H1 (cell line): ENCODE data around the gene PCNP. TPM values are rescaled to one million over a fixed set of nuclear protein-coding genes. Genes with fewer than 3 reads are reported as not detected.

Source experiments
- ATF2 ChIP-seq: IDR thresholded peaks from 2 replicates; pipeline ENCODE4 v1.6.1; 2012; ENCODE audit warnings: low read length, inconsistent platforms
- CEBPB ChIP-seq: IDR thresholded peaks from 2 replicates; pipeline ENCODE4 v1.6.1; 2012; ENCODE audit warnings: low read depth, low read length
- CHD2 ChIP-seq: IDR thresholded peaks from 2 replicates; pipeline ENCODE4 v1.6.1; 2012; ENCODE audit warnings: low read length, improper control_type of control experiment
- CHD7 ChIP-seq: fragments of 300-600 bp; sonication (generic); IDR thresholded peaks from 2 replicates; pipeline ENCODE4 v1.7.1; 2012; ENCODE audit warnings: low read length, moderate library complexity, mild to moderate bottlenecking, inconsistent platforms; ENCODE audit not compliant: insufficient replicate concordance
- EP300 ChIP-seq, 2 experiments: IDR thresholded peaks; 1 replicate in 1 of 2; 2 replicates in 1 of 2; pipeline ENCODE4 v1.6.1; 2011 to 2012; ENCODE audit warnings: low read depth in 2 of 2, low read length in 2 of 2, mild to moderate bottlenecking in 2 of 2, borderline replicate concordance in 1 of 2, inconsistent platforms in 1 of 2, moderate library complexity in 1 of 2
- POLR2A ChIP-seq, 2 experiments: IDR thresholded peaks; 1 replicate in 1 of 2; 2 replicates in 1 of 2; pipeline ENCODE4 v1.6.1; 2011; ENCODE audit warnings: low read depth in 2 of 2, low read length in 2 of 2, mild to moderate bottlenecking in 2 of 2; ENCODE audit errors: control extremely low read depth in 1 of 2
- POLR2AphosphoS5 ChIP-seq: IDR thresholded peaks from 2 replicates; pipeline ENCODE4 v1.6.1; 2011; ENCODE audit warnings: low read depth, low read length
- polyA plus RNA-seq, 7 experiments: library from polyadenylated mRNA; depleted of rRNA in 3 of 7; stranded (reverse) in 5 of 7; unstranded in 2 of 7; fragments of >200 nt in 5 of 7; fragments of 200-250 nt in 2 of 7; gene quantifications; 1 replicate in 5 of 7; 2 replicates in 1 of 7; 4 replicates in 1 of 7; pipeline versions ENCODE4 v1.2.1 to v1.2.3, GENCODE V29; 2011 to 2013; ENCODE audit warnings: missing spikeins in 2 of 7, mixed read lengths in 2 of 7
- total RNA-seq: library from RNA; stranded (reverse); fragmentation: NEBNext Ultra II Directional; extraction: Animal tissue kit (Norgen Biotek cat#: 25700); gene quantifications from 2 replicates; pipeline ENCODE4 v1.2.1, GENCODE V29; 2021
- TF ChIP-seq, protein P1 (sequence below), 3 experiments: IDR thresholded peaks; 1 replicate in 2 of 3; 2 replicates in 1 of 3; pipeline versions ENCODE4 v1.5.1 to v1.6.1; 2011; ENCODE audit warnings: low read length in 3 of 3, mild to moderate bottlenecking in 3 of 3, inconsistent platforms in 2 of 3, low read depth in 1 of 3, moderate library complexity in 1 of 3; ENCODE audit not compliant: insufficient read depth in 1 of 3; ENCODE audit errors: control extremely low read depth in 1 of 3

PCNP gene
- total and polyA plus RNA-seq, 2 of the 8 experiments (the other 6 are each of a cell fraction or from before 2014, with no cell fraction given), result 29.1 to 192 TPM

GRCh38 chr3:101615525-101615924 lies 41.5 kb downstream of the PCNP start (continued):
- no peak for TF ChIP-seq CHD7
- TF ChIP-seq, protein P1, sequence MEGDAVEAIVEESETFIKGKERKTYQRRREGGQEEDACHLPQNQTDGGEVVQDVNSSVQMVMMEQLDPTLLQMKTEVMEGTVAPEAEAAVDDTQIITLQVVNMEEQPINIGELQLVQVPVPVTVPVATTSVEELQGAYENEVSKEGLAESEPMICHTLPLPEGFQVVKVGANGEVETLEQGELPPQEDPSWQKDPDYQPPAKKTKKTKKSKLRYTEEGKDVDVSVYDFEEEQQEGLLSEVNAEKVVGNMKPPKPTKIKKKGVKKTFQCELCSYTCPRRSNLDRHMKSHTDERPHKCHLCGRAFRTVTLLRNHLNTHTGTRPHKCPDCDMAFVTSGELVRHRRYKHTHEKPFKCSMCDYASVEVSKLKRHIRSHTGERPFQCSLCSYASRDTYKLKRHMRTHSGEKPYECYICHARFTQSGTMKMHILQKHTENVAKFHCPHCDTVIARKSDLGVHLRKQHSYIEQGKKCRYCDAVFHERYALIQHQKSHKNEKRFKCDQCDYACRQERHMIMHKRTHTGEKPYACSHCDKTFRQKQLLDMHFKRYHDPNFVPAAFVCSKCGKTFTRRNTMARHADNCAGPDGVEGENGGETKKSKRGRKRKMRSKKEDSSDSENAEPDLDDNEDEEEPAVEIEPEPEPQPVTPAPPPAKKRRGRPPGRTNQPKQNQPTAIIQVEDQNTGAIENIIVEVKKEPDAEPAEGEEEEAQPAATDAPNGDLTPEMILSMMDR (IDR thresholded peaks at IDR 0.05; ENCODE audit: control extremely low read depth in 1 of 3, insufficient read depth in 1 of 3, low read depth in 1 of 3, low read length in 3 of 3), result no peak
- no peak for TF ChIP-seq CEBPB
- TF ChIP-seq CHD2, result no peak
- no peak for TF ChIP-seq POLR2A (IDR thresholded peaks at IDR 0.05; ENCODE audit: control extremely low read depth in 1 of 2, low read depth in 2 of 2, low read length in 2 of 2)
- no peak for TF ChIP-seq POLR2AphosphoS5
- no peak for TF ChIP-seq EP300 (IDR thresholded peaks at IDR 0.05; ENCODE audit: borderline replicate concordance in 1 of 2, low read depth in 2 of 2, low read length in 2 of 2)
- no peak for TF ChIP-seq ATF2
